GM13976 (cell line): ENCODE data around the gene P2RX7.
"Not testable (repeated sequence)": the region's sequence is repeated elsewhere in the genome, so short reads cannot be mapped to it uniquely, and the experiment has no call there.

Experiments used
- DNase-seq: peaks from one replicate; pipeline ENCODE4 v3.0.0; 2012; ENCODE audit warnings: low spot score
- in situ Hi-C: fragments of 300-500 bp; cut with MboI; formaldehyde crosslinking; loops from one replicate; pipeline ENCODE4 v1.12.0; 2022; ENCODE audit warnings: low sequenced_read_pairs, mixed read lengths, inconsistent platforms; ENCODE audit not compliant: unreplicated experiment
- TF ChIP-seq, protein P1 (sequence below): IDR thresholded peaks from 2 replicates; pipeline ENCODE4 v1.5.1; 2012; ENCODE audit warnings: borderline replicate concordance, mild to moderate bottlenecking; ENCODE audit not compliant: insufficient read depth; ENCODE audit errors: extremely low read depth, missing control alignments, control extremely low read depth

P2RX7 gene

DNA sequence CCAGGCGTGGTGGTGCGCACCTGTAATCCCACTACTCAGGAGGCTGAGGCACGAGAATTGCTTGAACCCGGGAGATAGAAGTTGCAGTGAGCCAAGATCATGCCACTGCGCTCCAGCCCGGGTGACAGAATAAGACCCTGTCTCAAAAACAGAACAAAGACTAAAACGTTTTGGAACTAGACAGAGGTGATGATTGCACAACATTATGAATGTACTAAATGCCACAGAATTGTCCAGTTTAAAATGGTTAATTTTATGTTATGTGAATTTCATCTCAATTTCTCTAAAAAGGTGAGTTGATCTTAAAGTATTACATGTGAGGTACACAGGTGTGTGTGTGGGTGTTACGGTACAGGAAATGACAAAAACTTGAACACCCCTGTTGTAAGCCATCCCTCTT, 93.7 kb downstream of the P2RX7 start:
- in situ Hi-C loops = no loop called here
- TF ChIP-seq, protein P1, sequence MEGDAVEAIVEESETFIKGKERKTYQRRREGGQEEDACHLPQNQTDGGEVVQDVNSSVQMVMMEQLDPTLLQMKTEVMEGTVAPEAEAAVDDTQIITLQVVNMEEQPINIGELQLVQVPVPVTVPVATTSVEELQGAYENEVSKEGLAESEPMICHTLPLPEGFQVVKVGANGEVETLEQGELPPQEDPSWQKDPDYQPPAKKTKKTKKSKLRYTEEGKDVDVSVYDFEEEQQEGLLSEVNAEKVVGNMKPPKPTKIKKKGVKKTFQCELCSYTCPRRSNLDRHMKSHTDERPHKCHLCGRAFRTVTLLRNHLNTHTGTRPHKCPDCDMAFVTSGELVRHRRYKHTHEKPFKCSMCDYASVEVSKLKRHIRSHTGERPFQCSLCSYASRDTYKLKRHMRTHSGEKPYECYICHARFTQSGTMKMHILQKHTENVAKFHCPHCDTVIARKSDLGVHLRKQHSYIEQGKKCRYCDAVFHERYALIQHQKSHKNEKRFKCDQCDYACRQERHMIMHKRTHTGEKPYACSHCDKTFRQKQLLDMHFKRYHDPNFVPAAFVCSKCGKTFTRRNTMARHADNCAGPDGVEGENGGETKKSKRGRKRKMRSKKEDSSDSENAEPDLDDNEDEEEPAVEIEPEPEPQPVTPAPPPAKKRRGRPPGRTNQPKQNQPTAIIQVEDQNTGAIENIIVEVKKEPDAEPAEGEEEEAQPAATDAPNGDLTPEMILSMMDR = no peak
- no peak for DNase-seq

DNA sequence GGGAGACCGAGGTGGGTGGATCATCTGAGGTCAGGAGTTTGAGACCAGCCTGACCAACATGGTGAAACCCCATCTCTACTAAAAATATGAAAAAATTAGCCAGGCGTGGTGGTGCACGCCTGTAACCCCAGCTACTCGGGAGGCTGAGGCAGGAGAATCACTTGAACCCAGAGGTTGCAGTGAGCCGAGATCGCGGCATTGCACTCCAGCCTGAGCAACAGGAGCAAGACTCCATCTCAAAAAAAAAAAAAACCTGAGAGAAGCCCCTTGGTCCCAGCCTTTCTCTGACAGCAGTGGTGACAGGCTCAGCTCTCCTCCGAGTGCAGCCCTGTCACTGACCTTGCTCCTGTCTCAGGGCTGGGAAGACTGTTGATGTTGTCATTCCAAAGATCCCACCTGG, 94.2 kb downstream of the P2RX7 start:
- in situ Hi-C loops = not testable (repeated sequence)

DNA sequence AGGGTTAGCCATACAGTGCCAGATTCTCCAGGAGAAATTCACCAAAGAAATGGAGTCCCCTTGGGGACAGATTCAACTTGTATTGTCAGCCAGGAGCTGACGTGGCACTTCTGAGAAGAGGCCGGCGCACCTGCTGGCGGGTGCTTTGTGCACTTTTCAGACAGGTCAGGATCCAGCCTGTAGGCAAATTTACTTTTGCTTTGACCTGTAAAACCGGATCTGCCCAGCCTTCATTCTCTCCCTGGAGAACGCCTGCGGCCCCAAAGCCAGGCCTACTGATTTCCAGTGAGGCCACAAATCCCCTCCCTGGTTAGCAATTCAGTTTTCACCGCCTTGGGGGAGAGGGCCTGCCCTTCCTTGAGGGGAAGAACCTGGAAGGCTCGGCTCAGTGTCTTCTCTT, 94.6 kb downstream of the P2RX7 start:
- TF ChIP-seq, protein P1 = no peak
- DNase-seq = peak; percentile 80
- in situ Hi-C loops = no loop called here

More for the DNA sequence above, 94.2 kb downstream of the P2RX7 start:
- not testable (repeated sequence) for DNase-seq

DNA sequence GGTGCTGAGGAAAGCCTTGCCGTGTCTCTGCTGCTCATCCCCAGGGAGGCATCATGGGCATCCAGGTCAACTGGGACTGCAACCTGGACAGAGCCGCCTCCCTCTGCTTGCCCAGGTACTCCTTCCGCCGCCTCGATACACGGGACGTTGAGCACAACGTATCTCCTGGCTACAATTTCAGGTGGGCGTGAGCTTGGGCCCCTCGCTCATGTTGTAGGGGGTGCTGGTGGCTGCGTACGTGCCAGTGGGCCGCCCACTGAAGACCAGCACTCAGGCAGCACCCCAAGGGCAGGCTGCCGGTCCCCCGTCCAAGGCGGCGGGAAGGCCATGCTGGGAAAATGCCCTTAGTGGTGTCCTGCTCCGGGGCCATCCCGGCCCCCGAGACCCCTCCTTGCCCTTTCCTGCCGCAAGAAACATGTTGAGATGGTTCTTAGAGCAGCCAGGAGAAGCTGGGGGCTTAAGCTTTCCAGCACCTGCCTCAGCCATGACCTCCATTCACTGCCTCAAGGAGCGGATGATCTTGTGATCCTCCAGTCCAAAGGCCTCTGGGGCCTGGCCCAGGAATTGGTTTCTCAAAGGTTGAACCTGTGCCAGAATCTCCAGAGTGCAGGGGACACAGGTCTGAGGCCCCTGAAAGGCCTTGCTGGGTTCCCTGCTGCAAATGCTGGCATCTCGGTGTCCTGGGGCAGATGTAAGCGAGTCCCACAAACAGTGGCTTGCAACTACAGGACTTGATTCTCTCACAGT, 96.4 kb downstream of the P2RX7 start:
- TF ChIP-seq, protein P1 = no peak
- no peak for DNase-seq
- in situ Hi-C loops = no loop called here

DNA sequence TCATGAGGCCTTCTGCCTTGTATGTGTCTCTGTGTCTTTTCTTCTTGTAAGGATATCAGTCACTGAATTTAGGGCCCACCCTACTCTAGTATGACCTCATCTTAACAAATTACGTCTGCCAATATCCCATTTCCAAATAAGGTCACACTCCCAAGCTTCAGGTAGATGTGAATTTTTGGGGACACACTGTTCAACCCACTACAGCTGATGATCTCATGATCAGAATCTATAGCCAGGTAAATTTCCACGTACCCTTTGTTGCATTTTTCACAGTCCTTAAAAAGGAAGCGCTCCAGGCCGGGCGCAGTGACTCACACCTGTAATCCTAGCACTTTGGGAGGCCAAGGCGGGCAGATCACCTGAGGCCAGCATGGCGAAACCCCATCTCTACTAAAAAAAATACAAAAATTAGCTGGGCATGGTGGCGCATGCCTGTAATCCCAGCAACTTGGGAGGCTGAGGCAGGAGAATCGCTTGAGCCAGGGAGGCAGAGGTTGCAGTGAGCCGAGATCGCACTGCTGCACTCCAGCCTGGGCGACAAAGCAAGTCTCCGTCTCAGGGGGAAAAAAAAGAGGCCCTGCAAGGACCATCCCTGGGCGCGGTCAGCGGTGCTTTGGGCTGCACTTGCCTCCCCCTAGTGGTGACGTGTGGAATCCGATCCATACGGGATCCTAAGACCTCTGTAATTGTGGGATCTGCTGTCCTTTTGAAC, 97.3 kb downstream of the P2RX7 start:
- peak; percentile 84 for DNase-seq
- in situ Hi-C loops = not testable (repeated sequence)
- TF ChIP-seq, protein P1 = peak; percentile 77

DNA sequence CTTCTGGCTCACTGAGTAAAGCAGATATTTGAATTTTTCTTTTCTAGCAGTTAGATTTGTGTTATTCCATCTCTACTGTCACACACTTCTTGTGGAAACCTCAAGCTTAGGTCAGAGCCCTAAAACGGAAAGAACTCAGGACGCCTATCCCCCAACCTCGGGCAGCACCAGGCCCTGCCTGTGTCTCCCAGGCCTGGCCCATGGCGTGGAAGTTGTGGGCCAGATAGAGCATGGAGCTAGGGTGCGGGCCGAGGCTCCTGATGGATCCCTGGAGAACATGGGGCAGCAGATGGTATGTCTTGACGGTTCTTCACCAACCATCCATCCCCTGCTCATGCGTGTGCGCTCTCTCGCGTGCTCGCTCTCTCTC, 97.8 kb downstream of the P2RX7 start:
- TF ChIP-seq, protein P1 = no peak
- in situ Hi-C loops = no loop called here

DNA sequence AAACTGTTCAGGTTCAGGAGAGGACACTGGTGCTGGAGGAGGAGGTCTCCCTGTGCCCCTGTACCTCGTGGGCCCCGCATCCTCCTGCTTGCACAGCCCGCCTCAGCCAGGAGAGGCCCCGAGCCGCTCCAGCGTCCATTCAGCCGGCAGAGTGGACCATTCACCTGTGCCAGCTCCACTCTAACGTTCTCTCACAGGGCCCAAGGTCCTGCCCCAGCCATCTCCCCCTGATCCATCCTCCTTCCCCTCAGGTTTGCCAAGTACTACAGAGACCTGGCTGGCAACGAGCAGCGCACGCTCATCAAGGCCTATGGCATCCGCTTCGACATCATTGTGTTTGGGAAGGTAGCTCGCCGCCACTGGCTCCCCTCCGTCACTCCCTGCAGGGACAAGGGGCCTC, 99.5 kb downstream of the P2RX7 start:
- in situ Hi-C loops = no loop called here
- no peak for DNase-seq
- TF ChIP-seq, protein P1 = no peak

More for the DNA sequence above, 97.8 kb downstream of the P2RX7 start:
- no peak for DNase-seq
